ENCODE results near the gene EXT2.

- TF ChIP-seq CTCF (IDR thresholded peaks at IDR 0.05): no peak
- TF ChIP-seq ZFX (IDR thresholded peaks at IDR 0.05; ENCODE audit: borderline replicate concordance): no peak
Measured at GRCh38 chr11:44049832-44050231, 45.6 kb upstream of the EXT2 start.

Measured in 22Rv1 (cell line).